OCI-LY1 (cell line): ENCODE results near the gene PBX3.

ENCODE experiments used
- CTCF ChIP-seq: fragments of 200-600 bp; sonication (generic), shearing (Covaris generic); IDR thresholded peaks from 2 replicates; pipeline ENCODE4 v1.5.1; 2017; ENCODE audit warnings: mild to moderate bottlenecking, antibody characterized with exemption, low read length, moderate library complexity, mixed read lengths
- EZH2 ChIP-seq: fragments of 200-600 bp; sonication (generic), shearing (Covaris generic); IDR thresholded peaks from 2 replicates; pipeline ENCODE4 v1.8.0; 2017; ENCODE audit warnings: borderline replicate concordance, mixed run types, mild to moderate bottlenecking, antibody characterized with exemption, low read length, moderate library complexity, mixed read lengths

DNA sequence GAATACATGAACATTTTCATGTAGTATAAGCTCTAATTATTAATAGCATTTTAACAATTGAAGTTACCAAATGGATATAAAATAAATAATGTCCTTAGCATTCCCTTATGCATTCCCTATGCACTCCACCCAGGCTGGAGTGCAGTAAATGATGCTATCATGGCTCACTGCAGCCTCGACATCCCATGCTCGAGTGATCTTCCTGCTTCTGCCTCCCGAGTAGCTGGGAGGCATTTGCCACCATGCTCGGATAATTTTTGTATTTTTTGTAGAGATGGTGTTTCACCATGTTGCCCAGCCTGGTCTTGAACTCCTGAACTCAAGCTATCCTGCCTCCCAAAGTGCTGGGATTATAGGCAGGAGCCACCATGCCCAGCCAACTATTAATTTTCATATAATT, 184.0 kb downstream of the PBX3 start:
- TF ChIP-seq EZH2 (no peak), CTCF (no peak)
